NCI-H774 (cell line): ENCODE results near the gene ISLR.

Experiments used
- DNase-seq: peaks from one replicate; lab custom pipeline; 2025; lab: John Stamatoyannopoulos, UW

Gene ISLR

GRCh38 chr15:74172701-74173379 lies 670 bp upstream of the ISLR start:
- DNase-seq: no peak

- no peak for DNase-seq
These were observed 878 bp downstream of the ISLR start for GRCh38 chr15:74174219-74174957.

GRCh38 chr15:74174958-74175253 lies 1.4 kb downstream of the ISLR start:
- no peak for DNase-seq

DNA sequence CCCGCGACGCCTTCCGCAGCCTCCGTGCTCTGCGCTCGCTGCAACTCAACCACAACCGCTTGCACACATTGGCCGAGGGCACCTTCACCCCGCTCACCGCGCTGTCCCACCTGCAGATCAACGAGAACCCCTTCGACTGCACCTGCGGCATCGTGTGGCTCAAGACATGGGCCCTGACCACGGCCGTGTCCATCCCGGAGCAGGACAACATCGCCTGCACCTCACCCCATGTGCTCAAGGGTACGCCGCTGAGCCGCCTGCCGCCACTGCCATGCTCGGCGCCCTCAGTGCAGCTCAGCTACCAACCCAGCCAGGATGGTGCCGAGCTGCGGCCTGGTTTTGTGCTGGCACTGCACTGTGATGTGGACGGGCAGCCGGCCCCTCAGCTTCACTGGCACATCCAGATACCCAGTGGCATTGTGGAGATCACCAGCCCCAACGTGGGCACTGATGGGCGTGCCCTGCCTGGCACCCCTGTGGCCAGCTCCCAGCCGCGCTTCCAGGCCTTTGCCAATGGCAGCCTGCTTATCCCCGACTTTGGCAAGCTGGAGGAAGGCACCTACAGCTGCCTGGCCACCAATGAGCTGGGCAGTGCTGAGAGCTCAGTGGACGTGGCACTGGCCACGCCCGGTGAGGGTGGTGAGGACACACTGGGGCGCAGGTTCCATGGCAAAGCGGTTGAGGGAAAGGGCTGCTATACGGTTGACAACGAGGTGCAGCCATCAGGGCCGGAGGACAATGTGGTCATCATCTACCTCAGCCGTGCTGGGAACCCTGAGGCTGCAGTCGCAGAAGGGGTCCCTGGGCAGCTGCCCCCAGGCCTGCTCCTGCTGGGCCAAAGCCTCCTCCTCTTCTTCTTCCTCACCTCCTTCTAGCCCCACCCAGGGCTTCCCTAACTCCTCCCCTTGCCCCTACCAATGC lies 2.0 kb downstream of the ISLR start:
- DNase-seq: no peak

- no peak for DNase-seq
These were observed 3.0 kb downstream of the ISLR start for GRCh38 chr15:74176262-74177214.

DNA sequence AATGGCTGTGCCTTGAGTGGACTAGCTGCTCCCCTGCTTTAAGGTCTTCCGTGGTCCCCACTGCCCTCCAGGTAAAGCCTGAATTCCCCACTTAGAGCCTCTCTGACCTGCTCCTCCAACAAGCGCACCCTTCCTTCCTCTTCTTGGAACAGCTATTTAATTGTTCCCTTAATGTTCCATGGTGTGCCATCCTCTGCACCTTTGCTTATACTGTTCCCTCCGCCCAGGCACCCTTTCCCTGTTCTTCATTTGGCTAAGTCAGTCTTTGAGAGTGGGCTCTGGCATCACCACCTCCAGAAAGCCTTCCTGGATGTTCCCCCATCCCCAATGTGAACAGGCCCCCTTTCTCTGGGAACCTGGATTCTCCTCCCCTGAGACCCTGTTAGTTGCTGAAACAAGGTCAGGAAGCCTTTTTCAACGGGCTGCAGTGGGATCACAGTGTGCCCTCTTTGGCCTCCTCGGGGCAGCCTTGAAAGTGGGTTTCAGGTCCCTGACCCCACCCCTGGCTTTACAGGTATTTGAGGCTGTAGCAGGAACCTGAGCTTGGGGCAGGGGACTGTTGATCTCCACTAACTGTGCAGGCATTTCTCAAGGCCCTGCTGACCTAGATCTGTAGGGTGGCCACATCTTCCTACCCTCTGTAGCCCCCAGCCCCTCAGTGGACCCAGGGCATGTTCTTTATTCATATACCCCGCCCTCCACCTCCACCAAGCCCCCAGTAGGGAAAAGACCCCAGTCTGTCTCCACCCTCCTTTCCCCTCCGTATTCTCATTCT lies 5.0 kb downstream of the ISLR start:
- no peak for DNase-seq

GRCh38 chr15:74179101-74179841 lies 5.8 kb downstream of the ISLR start:
- DNase-seq: no peak

GRCh38 chr15:74179983-74180880 lies 6.7 kb downstream of the ISLR start:
- no peak for DNase-seq

DNA sequence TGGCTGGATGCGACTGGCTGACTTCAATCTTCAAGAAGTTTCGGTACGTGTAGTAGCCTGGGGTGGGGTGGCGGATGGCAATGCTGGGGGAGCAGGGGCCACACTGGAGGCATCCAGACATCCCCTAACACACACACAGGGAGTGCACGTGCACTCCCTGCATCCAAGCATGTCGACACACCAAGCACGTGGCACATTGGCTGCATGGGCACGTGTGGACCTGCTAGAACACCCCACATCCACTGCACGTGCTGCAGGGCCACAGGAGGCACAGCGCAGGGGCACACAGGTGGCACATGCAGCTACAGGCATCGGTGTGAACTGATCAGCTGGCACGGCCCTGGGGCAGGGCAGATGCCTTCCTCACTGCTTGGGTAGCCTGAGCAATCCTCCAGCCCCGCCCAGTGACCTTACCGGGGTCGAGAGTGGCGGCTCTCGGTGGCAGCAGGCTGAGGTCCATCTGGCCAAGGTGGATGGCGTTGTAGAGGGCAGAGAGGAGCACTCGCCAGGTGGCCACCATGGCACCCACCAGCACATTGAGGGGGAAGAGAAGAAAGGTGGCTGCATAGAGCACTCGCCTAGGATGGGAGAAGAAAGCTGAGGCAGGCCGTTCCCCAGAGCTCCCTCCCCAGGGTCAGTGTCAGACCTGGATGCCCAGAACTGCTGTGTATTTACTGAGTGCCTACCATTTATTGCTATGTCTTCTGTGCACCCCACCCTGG lies 7.5 kb downstream of the ISLR start:
- no peak for DNase-seq

- DNase-seq: no peak
These were observed 8.6 kb downstream of the ISLR start for GRCh38 chr15:74182131-74182530.

- DNase-seq: no peak
These were observed 11.1 kb downstream of the ISLR start for GRCh38 chr15:74184582-74185091.

DNA sequence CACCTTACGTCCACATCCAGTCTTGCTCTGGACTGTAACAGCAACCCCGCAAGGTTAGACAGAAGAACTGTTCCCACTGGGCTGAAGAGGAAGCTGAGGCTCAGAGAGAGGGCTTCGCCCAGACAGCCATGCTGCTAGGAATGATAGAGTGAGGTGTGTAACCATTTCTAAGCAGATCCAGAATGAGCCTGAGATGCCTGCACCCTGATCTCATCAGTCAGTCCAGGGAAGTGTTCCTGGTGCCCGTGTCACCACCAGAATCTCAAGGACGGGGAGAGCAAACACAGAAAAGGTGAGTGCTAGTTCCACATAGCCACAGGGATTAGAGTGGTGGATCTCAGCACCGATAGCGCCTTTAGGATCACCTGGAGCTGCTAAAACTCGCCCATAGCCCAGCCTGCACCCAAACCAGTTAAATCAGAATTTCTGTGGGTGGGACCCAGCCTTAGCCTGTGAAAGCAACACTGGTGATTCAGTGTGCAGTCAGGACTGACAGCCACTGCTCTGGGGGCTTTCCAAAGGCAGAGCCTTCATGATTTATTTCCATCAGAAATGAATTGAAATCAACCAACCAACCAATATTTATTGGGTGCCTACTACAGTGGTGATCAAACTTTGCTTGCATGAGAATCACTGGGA lies 12.3 kb downstream of the ISLR start:
- no peak for DNase-seq

- no peak for DNase-seq
These were observed 14.7 kb downstream of the ISLR start for GRCh38 chr15:74188216-74188615.

- DNase-seq: no peak
These were observed 18.3 kb downstream of the ISLR start for GRCh38 chr15:74191798-74192197.

DNA sequence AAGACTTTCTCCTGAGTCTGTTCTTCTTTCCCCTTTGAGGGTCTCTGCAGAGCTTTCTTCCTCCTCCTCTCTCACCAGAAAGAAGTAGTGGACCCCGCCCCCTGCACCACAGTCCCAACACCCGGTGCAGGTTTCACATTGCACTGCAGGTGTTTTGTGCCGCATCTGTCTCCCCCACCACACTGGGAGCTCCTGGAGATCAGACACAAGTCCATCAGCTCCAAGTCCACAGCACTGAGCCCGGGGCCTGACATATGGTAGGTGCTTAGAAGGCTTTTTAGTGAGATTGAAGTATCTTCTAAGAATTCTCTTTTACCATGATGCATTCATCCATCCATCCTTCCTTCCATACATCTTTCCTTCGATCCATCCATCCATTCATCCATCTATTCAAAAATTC lies 19.2 kb downstream of the ISLR start:
- DNase-seq: no peak

DNA sequence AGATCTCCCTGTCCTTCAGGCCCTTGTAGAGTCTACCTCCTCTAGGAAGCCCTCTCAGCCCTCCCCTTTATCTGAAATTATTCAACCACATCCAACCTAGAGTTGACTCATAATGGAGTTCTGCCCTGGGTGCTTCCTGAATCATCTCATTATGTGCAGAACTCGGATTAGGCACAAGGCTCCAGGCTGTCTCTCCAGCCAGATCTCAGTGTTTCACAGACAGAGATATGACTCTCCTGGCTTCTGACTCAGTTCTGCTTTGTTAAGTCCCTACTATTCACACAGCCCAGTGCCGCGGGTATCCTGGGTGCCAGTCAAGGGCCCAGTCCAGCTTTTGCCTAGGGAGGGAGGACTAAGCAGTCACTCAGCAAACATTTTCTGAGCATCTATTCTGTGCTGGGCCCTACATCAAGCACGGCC lies 19.8 kb downstream of the ISLR start:
- DNase-seq: no peak

DNA sequence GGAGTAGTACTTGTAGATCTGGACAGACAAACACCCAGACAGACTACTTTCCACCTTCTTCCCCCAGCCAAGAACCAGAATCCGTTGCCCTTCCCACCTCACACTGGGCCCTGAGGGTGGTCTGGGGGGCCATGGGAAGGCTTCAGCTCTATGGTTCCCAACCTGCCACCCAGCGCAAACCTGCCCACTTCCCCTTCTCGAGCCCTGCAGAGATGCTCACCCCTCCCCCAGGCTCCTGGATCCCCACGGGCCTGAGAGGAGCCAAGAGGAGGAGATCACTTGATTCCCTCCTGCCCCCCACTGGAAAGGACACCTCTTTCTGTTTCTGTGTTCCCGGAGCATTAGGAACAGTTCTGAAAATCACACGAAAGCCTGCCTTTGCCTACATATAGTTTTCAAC lies 20.4 kb downstream of the ISLR start:
- no peak for DNase-seq
